Calu3 (cell line): Measurements from ENCODE around the gene CNTNAP2. TPM values are rescaled to one million over a fixed set of nuclear protein-coding genes. Genes with fewer than 3 reads are reported as not detected.

ENCODE experiments used
- BruUV-seq: library from RNA; stranded (reverse); fragments of 400-500 nt; replicated peaks from 2 replicates; lab custom pipeline; 2021; lab: Mats Ljungman, UMichigan
- CTCF ChIA-PET: fragments of 300-600 bp; sonication (Branson Sonifier 250); formaldehyde crosslinking; loops from one replicate; lab custom pipeline; 2022; ENCODE audit warnings: antibody characterized with exemption; lab: Charles Lee
- DNase-seq: peaks from one replicate; pipeline ENCODE4 v3.0.0; 2022
- H3K27ac Mint-ChIP-seq: one replicate; pipeline ENCODE4 v1.8.0; 2022; ENCODE audit warnings: mixed read lengths; ENCODE audit not compliant: unreplicated experiment
- H3K27me3 Mint-ChIP-seq: one replicate; pipeline ENCODE4 v1.8.0; 2022; ENCODE audit warnings: mixed read lengths; ENCODE audit not compliant: unreplicated experiment
- H3K36me3 Mint-ChIP-seq: one replicate; pipeline ENCODE4 v1.8.0; 2022; ENCODE audit warnings: mild to moderate bottlenecking, moderate library complexity, mixed read lengths; ENCODE audit not compliant: insufficient read depth, unreplicated experiment
- H3K4me1 Mint-ChIP-seq: one replicate; pipeline ENCODE4 v1.8.0; 2022; ENCODE audit warnings: mild to moderate bottlenecking, low read depth, mixed read lengths; ENCODE audit not compliant: unreplicated experiment
- H3K4me3 Mint-ChIP-seq: one replicate; pipeline ENCODE4 v1.8.0; 2022; ENCODE audit warnings: mild to moderate bottlenecking, low read depth, moderate library complexity, mixed read lengths; ENCODE audit not compliant: unreplicated experiment
- H3K9me3 Mint-ChIP-seq: one replicate; pipeline ENCODE4 v1.8.0; 2022; ENCODE audit warnings: low read depth, mixed read lengths; ENCODE audit not compliant: unreplicated experiment
- intact Hi-C: fragments of 100-400 bp; cut with micrococcal nuclease; formaldehyde crosslinking; loops from one replicate; pipeline ENCODE4 v1.10.0; 2022; ENCODE audit not compliant: unreplicated experiment
- total RNA-seq: library from RNA; stranded (reverse); gene quantifications from 2 replicates; pipeline ENCODE4 v1.2.3, GENCODE V29; 2022
- TF ChIP-seq, protein P1 (sequence below): fragments of 200-600 bp; IDR thresholded peaks from one replicate; pipeline ENCODE4 v1.8.0; 2022; ENCODE audit warnings: antibody characterized with exemption; ENCODE audit not compliant: unreplicated experiment

Gene CNTNAP2
- total RNA-seq, 1 experiment from 2014 or later, result 1.1 TPM

DNA sequence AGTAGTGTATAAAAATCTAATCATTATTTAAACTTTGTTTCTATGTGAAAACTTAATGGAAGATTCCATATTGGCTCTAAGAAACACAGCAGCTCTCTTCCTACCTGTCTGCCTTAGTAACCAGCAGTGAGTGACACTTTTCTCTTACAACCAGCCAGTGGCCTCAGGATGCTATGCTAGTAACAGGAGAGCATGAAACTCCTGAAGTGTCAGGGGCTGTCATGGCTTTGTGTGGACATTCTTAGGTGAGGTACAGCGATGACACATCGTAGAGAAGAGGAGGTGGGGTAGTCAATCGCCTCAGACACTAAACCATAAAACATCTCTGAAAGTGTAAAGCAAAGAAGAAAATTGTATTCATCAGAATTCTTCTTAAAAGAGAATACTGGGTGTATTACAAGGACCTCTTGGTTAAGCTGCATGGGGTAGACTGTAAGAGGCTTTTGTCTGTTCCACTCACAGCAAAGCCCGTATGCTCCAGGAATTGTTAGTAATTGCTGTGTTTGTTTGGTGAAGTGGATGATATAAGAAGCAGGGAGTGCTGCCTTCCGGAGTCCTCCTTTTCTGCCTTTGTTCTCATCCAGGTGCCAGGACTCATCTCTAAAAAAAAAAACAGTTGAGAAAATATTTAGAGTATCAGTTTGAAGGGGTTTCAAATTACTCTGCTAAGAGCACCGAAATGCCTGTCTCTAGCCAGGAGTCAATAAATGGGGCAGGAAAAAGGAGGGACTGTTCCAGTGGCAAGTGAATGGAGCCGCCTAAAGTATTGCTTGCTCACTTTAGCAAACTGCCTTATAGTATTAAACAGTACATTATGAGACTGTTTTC lies 518.8 kb downstream of the CNTNAP2 start:
- Mint-ChIP-seq H3K27ac (no peak overlapping the region), H3K4me1 (no peaks in the 10 kb centered on the region), H3K4me3 (no peak overlapping the region), H3K36me3 (no peaks in the 10 kb centered on the region), H3K9me3 (peaks cover 2% of the 10 kb centered on the region), H3K27me3 (no peaks in the 10 kb centered on the region)
- DNase-seq, result no peak
- CTCF ChIA-PET, result no interaction called here
- BruUV-seq, result no TSS peak
- TF ChIP-seq, protein P1, sequence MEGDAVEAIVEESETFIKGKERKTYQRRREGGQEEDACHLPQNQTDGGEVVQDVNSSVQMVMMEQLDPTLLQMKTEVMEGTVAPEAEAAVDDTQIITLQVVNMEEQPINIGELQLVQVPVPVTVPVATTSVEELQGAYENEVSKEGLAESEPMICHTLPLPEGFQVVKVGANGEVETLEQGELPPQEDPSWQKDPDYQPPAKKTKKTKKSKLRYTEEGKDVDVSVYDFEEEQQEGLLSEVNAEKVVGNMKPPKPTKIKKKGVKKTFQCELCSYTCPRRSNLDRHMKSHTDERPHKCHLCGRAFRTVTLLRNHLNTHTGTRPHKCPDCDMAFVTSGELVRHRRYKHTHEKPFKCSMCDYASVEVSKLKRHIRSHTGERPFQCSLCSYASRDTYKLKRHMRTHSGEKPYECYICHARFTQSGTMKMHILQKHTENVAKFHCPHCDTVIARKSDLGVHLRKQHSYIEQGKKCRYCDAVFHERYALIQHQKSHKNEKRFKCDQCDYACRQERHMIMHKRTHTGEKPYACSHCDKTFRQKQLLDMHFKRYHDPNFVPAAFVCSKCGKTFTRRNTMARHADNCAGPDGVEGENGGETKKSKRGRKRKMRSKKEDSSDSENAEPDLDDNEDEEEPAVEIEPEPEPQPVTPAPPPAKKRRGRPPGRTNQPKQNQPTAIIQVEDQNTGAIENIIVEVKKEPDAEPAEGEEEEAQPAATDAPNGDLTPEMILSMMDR, result no peak
- intact Hi-C loops, result no loop called here

DNA sequence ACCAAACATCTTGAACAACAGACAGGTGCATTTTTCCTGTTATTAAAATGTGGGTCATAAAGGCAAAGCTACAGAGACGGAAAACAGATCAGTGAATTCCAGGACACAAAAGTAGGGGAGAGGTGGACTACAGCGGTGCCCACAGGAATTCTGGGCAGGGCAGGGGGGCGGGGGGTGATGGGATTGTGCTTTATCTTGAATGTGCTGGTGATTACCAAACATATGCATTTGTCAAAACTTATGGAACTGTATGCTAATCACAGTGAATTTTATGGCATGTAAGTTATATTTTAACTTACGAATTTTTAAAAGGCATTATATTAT lies 519.4 kb downstream of the CNTNAP2 start:
- peaks cover 2% of the 10 kb centered on the region for H3K9me3 Mint-ChIP-seq
- TF ChIP-seq, protein P1, result no peak
- no peak overlapping the region for H3K4me3 Mint-ChIP-seq
- H3K36me3 Mint-ChIP-seq, result no peaks in the 10 kb centered on the region
- no peak for DNase-seq
- intact Hi-C loops, result no loop called here
- no peaks in the 10 kb centered on the region for H3K27me3 Mint-ChIP-seq
- no peaks in the 10 kb centered on the region for H3K4me1 Mint-ChIP-seq
- CTCF ChIA-PET, result no interaction called here
- no TSS peak for BruUV-seq
- H3K27ac Mint-ChIP-seq, result no peak overlapping the region

DNA sequence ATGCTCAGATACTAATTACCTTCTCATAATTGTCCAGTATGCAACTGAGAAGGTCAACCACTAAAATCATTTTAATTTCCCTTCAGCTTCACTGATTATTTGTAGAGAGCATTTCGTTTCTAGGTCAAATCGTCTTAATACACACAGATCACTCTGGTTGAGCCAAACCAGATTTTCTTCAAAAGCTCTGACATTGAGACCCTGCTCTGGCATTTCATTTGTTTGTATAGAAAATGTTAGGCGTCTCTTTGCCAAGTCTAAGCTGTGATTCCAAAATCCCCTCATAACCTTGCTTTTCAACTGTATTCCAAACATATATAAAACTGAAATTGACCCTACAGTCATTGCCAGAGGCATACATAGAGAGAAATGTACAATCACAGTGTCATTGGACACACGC lies 520.0 kb downstream of the CNTNAP2 start:
- Mint-ChIP-seq H3K4me1 (no peaks in the 10 kb centered on the region), H3K27me3 (no peaks in the 10 kb centered on the region), H3K9me3 (peaks cover 5% of the 10 kb centered on the region), H3K27ac (no peak overlapping the region), H3K4me3 (no peak overlapping the region), H3K36me3 (no peaks in the 10 kb centered on the region)
- BruUV-seq, result no TSS peak
- CTCF ChIA-PET, result no interaction called here
- TF ChIP-seq, protein P1, result no peak
- no peak for DNase-seq
- intact Hi-C loops, result no loop called here

DNA sequence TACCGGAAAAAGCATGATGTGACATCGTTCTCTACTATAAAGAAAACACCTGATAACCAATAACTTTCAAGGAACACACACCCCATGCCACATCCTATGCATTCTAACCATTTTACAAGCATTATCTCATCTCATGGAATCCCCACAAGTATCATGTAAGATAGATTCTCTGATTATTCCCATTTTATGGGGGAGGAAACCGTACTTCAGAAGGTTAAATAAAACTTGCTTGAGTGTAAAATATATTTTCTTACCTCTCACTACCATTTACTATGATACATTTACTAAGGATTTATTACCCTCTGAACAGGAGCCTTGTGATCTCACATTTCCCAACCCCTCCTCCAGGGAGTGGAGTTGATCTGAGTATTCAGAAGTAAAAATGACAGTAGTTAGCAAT lies 522.7 kb downstream of the CNTNAP2 start:
- CTCF ChIA-PET, result no interaction called here
- BruUV-seq, result no TSS peak
- H3K27me3 Mint-ChIP-seq, result no peaks in the 10 kb centered on the region

More for the DNA sequence above, 522.7 kb downstream of the CNTNAP2 start:
- TF ChIP-seq, protein P1, result no peak
- no peaks in the 10 kb centered on the region for H3K36me3 Mint-ChIP-seq
- intact Hi-C loops, result no loop called here
- DNase-seq, result no peak
- peaks cover 5% of the 10 kb centered on the region for H3K9me3 Mint-ChIP-seq
- no peak overlapping the region for H3K4me3 Mint-ChIP-seq
- H3K27ac Mint-ChIP-seq, result no peak overlapping the region
- no peaks in the 10 kb centered on the region for H3K4me1 Mint-ChIP-seq
